Prostate gland (tissue), 2 donors: ENCODE data around the gene PROK2.

ENCODE experiments used
- CTCF ChIP-seq, 4 experiments: fragments of 200-600 bp in 2 of 4; fragments of 450-650 bp in 2 of 4; sonication (generic) in 2 of 4; IDR thresholded peaks; 1 replicate in 3 of 4; 2 replicates in 1 of 4; pipeline ENCODE4 v1.5.1; 2016 to 2019; ENCODE audit warnings: antibody characterized with exemption in 4 of 4, mild to moderate bottlenecking in 2 of 4, moderate library complexity in 2 of 4
- POLR2A ChIP-seq: fragments of 450-650 bp; IDR thresholded peaks from one replicate; pipeline ENCODE4 v1.6.1; 2016; ENCODE audit warnings: antibody characterized with exemption, mild to moderate bottlenecking
- POLR2AphosphoS5 ChIP-seq: sonication (generic); formaldehyde crosslinking; IDR thresholded peaks from one replicate; pipeline ENCODE4 v1.6.1; 2017; ENCODE audit warnings: antibody characterized with exemption

GRCh38 chr3:71751602-71752001, 33.3 kb downstream of the PROK2 start:
- no peak for TF ChIP-seq POLR2A
- TF ChIP-seq CTCF (IDR thresholded peaks at IDR 0.05), result no peak
- TF ChIP-seq POLR2AphosphoS5, result no peak
